GM21825 (cell line): ENCODE results near the gene SLC9C2.

Experiments
- ATAC-seq: cut with Tn5 transposase; IDR thresholded peaks from one replicate; pipeline ENCODE4 v1.9.1; 2021; ENCODE audit warnings: mild to moderate bottlenecking, moderate library complexity; ENCODE audit not compliant: unreplicated experiment

SLC9C2 gene

DNA sequence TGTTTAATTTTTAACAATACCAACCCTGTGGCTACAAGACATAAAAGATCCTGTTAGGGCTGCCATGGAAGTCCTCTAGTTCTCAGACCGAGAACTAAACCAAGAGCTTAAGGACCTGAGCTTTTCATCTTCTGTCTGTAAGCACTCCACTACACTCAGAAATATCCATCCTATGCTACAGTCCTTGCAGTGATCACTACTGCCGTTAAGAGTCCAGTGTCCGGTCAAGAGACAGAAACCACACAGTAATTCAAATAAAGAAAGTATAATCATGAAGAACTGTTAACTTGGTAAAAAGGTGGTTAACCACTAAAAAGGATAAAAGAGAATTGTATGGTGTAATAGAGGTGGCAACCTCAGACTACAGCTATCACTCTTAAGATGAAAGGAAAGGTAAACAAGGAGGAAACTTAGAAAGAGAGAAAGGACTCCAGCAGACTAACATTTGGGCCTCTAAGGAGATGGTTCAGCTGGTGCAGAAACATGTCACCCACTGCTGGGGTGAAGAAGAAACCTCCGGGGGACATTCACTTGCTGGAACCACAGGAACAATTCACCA is 147.8 kb downstream of the SLC9C2 start:
- ATAC-seq, result no peak

DNA sequence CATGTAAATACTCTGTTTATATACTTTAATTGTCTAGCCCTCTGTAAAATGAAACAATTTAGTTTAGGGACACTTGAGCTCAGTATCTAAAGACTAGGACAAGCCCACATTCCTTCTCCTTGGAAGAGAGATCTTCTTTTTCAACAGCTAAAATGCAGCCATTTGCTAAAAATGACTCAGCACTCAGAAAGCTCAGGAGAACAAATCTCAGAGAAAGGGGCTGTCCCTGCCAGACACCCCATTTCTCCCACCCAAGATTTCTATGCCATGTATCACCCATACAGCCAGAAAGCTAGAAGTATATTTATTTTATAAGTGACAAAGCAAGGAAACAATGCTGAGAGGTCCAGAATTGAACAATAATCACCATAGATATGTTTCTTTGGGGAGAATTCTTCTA is 148.9 kb downstream of the SLC9C2 start:
- ATAC-seq, result no peak

DNA sequence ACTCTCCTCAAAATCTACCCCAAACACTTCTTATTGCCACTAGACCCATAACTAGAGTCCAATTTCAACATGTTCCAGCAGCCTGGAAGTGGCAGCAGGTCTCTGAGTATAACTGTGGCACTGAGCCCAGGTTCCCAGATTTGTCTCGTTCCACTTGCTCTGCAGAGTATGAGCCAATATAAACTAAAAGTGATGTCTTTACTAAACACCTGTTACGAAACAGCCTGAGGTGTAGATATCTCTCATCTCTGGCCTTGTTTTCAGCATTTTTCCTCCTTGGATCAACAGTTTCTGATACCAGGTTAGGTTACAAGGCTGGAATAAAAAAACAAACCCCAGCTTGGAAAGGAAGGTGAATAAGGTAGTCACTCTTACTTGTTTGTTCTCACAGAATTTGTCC is 150.9 kb downstream of the SLC9C2 start:
- no peak for ATAC-seq
